Breast epithelium (tissue), 3 donors: ENCODE results near the gene TRMT10B.

Source experiments
- POLR2A ChIP-seq: fragments of 450-650 bp; IDR thresholded peaks from one replicate; pipeline ENCODE4 v1.6.1; 2016; ENCODE audit warnings: antibody characterized with exemption, mild to moderate bottlenecking, moderate library complexity
- POLR2AphosphoS5 ChIP-seq, 3 donors: sonication (generic); formaldehyde crosslinking; IDR thresholded peaks; one replicate each; pipeline ENCODE4 v1.6.1; 2017; ENCODE audit warnings: antibody characterized with exemption in 3 of 3

DNA sequence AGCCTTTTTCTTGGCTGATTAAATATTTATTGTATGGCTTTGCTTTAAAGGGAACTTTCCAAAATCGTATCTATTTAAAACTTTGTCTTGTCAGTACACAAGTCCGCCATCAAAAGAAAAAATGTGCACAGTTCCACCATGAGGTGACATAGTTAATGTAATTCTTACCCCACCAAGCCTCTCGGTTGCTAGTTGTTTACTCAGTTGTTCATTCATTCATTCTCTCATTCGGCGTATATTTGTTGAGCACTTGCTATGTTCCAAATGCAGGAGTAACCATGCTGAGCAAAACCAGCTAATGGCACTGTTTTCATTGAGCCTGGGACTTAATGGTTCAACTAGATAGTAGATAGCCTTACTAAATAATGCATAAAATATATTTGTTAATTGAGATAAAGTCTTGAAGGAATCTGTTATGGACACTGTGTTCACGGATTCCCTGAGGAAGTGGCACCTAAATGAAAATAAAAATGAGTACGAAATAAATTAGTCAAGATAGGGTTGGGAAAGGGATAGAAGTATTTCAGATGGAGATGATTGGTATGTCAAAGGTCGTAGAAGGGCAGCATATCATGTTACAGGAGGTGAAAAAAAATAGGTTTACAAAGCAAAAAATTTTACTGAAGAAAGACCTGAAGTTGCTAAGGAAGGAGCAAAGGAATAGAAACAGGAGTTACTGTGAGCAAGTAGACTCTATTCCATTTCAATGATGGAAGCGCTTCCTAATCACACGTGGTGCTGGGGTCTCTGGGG, 48.5 kb downstream of the TRMT10B start:
- no peak for TF ChIP-seq POLR2A
- TF ChIP-seq POLR2AphosphoS5 (IDR thresholded peaks at IDR 0.05): no peak
